ENCODE measurements around the gene PICALM.

- TF ChIP-seq POU6F1 (CRISPR knock-in tag; IDR thresholded peaks at IDR 0.05; ENCODE audit: borderline replicate concordance, low read depth) (no peak), ZFP30 (CRISPR knock-in tag; IDR thresholded peaks at IDR 0.05) (no peak), ZNF8 (CRISPR knock-in tag; IDR thresholded peaks at IDR 0.05) (no peak), CREB5 (CRISPR knock-in tag; IDR thresholded peaks at IDR 0.05; ENCODE audit: low read depth) (no peak), TCF4 (CRISPR knock-in tag; IDR thresholded peaks at IDR 0.05; ENCODE audit: borderline replicate concordance) (no peak), TOX (CRISPR knock-in tag; IDR thresholded peaks at IDR 0.05; ENCODE audit: borderline replicate concordance) (no peak), CSDC2 (CRISPR knock-in tag; IDR thresholded peaks at IDR 0.05) (no peak), RARB (CRISPR knock-in tag; IDR thresholded peaks at IDR 0.05) (no peak), BACH2 (CRISPR knock-in tag; IDR thresholded peaks at IDR 0.05; ENCODE audit: borderline replicate concordance) (no peak)
These were observed 133.1 kb downstream of the PICALM start for GRCh38 chr11:85935751-85936150.

All from SK-N-SH treated with all-trans-retinoic acid at 6 μM for 48 hours (cell line).